Esophagus squamous epithelium (tissue), 5 donors: ENCODE results near the gene SLC4A4. TPM values are rescaled to one million over a fixed set of nuclear protein-coding genes. Genes with fewer than 3 reads are reported as not detected.
A peak's percentile ranks its signal among the peaks of the same experiment; 100 is the strongest.

Experiments
- DNase-seq: peaks from one replicate; lab custom pipeline; 2025; lab: John Stamatoyannopoulos, UW
- H3K27ac ChIP-seq, 4 donors: fragments of 200-600 bp; sonication (generic); one replicate each; pipeline ENCODE4 v1.5.1; 2016 to 2019; ENCODE audit warnings: mild to moderate bottlenecking in 1 of 4
- H3K27me3 ChIP-seq, 4 donors: fragments of 200-600 bp; sonication (generic); 1 replicate in 3 of 4; 2 replicates in 1 of 4; pipeline versions ENCODE4 v1.5.1 to v1.6.0; 2017 to 2021; ENCODE audit warnings: antibody characterized with exemption in 1 of 4
- H3K36me3 ChIP-seq, 3 donors: fragments of 200-600 bp; sonication (generic); one replicate each; pipeline ENCODE4 v1.5.1; 2016 to 2019
- H3K4me1 ChIP-seq, 3 donors: fragments of 200-600 bp; sonication (generic); one replicate each; pipeline ENCODE4 v1.5.1; 2017 to 2019
- H3K4me3 ChIP-seq, 4 donors: fragments of 200-600 bp; sonication (generic); 1 replicate in 3 of 4; 2 replicates in 1 of 4; pipeline ENCODE4 v1.5.1; 2016 to 2019; ENCODE audit warnings: mild to moderate bottlenecking in 2 of 4, moderate library complexity in 1 of 4
- H3K9me3 ChIP-seq, 3 donors: fragments of 200-600 bp; sonication (generic); one replicate each; pipeline ENCODE4 v1.5.1; 2016 to 2019
- CTCF ChIP-seq, 6 experiments: fragments of 450-650 bp in 4 of 6; fragments of 200-600 bp in 2 of 6; sonication (generic) in 2 of 6; IDR thresholded peaks; one replicate each; pipeline ENCODE4 v1.5.1; 2016 to 2019; ENCODE audit warnings: antibody characterized with exemption in 6 of 6, mild to moderate bottlenecking in 4 of 6, moderate library complexity in 4 of 6
- POLR2A ChIP-seq, 4 donors: fragments of 450-650 bp; IDR thresholded peaks; one replicate each; pipeline ENCODE4 v1.6.1; 2017; ENCODE audit warnings: antibody characterized with exemption in 4 of 4, mild to moderate bottlenecking in 4 of 4, moderate library complexity in 3 of 4
- WGBS, 2 donors: methylation state at CpG; one replicate each; pipeline ENCODE4 v1.1.5; 2018; 5-methylcytosine and 5-hydroxymethylcytosine counted together
- intact Hi-C: fragments of 100-400 bp; cut with DNase I; formaldehyde crosslinking; loops from one replicate; pipeline ENCODE4 v1.15.0; 2022
- total RNA-seq, 4 donors: library from RNA; depleted of rRNA; stranded (reverse); fragments of >200 nt; gene quantifications; one replicate each; pipeline ENCODE4 v1.1.0, GENCODE V29; 2016
- donor health status: DM: yes; HTN: yes; CAD: no.

Gene SLC4A4
- total RNA-seq, 4 donors from 2014 or later = 0.48 to 2.1 (median 1.1) TPM

GRCh38 chr4:71389149-71389827, 50.5 kb downstream of the SLC4A4 start:
- DNase-seq = no peak
- H3K27ac ChIP-seq = no peak overlapping the region
- no peak for TF ChIP-seq CTCF (IDR thresholded peaks at IDR 0.05)
- TF ChIP-seq POLR2A (IDR thresholded peaks at IDR 0.05) = no peak

GRCh38 chr4:71392109-71392508, 53.3 kb downstream of the SLC4A4 start:
- DNase-seq = no peak
- TF ChIP-seq CTCF (IDR thresholded peaks at IDR 0.05) = no peak
- no peaks in the 10 kb centered on the region for H3K36me3 ChIP-seq
- H3K9me3 ChIP-seq = no peaks in the 10 kb centered on the region
- 90 to 93% methylated on average over 3 of the region's 3 CpGs for WGBS, 2 donors
- H3K27ac ChIP-seq = no peak overlapping the region
- intact Hi-C loops = no loop called here
- H3K27me3 ChIP-seq = no peaks in the 10 kb centered on the region
- peaks cover 0 to 16% (median 0%) of the 10 kb centered on the region in 3 donors for H3K4me1 ChIP-seq
- no peak overlapping the region for H3K4me3 ChIP-seq

More at GRCh38 chr4:71389149-71389827, 50.5 kb downstream of the SLC4A4 start:
- Histone ChIP-seq H3K4me1 (no peaks in the 10 kb centered on the region), H3K4me3 (no peak overlapping the region), H3K36me3 (no peaks in the 10 kb centered on the region), H3K9me3 (no peaks in the 10 kb centered on the region), H3K27me3 (no peaks in the 10 kb centered on the region)
- 24 to 38% methylated on average over 2 of the region's 2 CpGs for WGBS, 2 donors
- intact Hi-C loops = no loop called here

- H3K4me1 ChIP-seq = peaks cover 0 to 26% (median 0%) of the 10 kb centered on the region in 3 donors
- peak overlapping the region in 2 of 4 donors; percentile 11 to 31 for H3K27ac ChIP-seq
- TF ChIP-seq POLR2A (IDR thresholded peaks at IDR 0.05) (no peak), CTCF (IDR thresholded peaks at IDR 0.05) (no peak)
- intact Hi-C loops = no loop called here
- no peaks in the 10 kb centered on the region for H3K9me3 ChIP-seq
- no peak for DNase-seq
- H3K4me3 ChIP-seq = no peak overlapping the region
- no peaks in the 10 kb centered on the region for H3K27me3 ChIP-seq
- 24 to 26% methylated on average over 1 of the region's 1 CpG for WGBS, 2 donors
- H3K36me3 ChIP-seq = no peaks in the 10 kb centered on the region
Measured at GRCh38 chr4:71396382-71396781, 57.6 kb downstream of the SLC4A4 start.

GRCh38 chr4:71400810-71401209, 62.0 kb downstream of the SLC4A4 start:
- peaks cover 0 to 23% (median 0%) of the 10 kb centered on the region in 3 donors for H3K4me1 ChIP-seq
- intact Hi-C loops = no loop called here
- no peaks in the 10 kb centered on the region for H3K36me3 ChIP-seq
- no peaks in the 10 kb centered on the region for H3K27me3 ChIP-seq
- no peak for DNase-seq
- no peak overlapping the region for H3K27ac ChIP-seq
- H3K4me3 ChIP-seq = no peak overlapping the region
- TF ChIP-seq CTCF (IDR thresholded peaks at IDR 0.05) = no peak
- no peak for TF ChIP-seq POLR2A (IDR thresholded peaks at IDR 0.05)
- no peaks in the 10 kb centered on the region for H3K9me3 ChIP-seq

GRCh38 chr4:71402616-71403015, 63.8 kb downstream of the SLC4A4 start:
- Histone ChIP-seq H3K36me3 (no peaks in the 10 kb centered on the region), H3K4me3 (no peak overlapping the region), H3K4me1 (peaks cover 0 to 12% (median 0%) of the 10 kb centered on the region in 3 donors), H3K9me3 (no peaks in the 10 kb centered on the region), H3K27me3 (no peaks in the 10 kb centered on the region), H3K27ac (no peak overlapping the region)
- intact Hi-C loops = no loop called here
- TF ChIP-seq POLR2A (IDR thresholded peaks at IDR 0.05) (no peak), CTCF (IDR thresholded peaks at IDR 0.05) (no peak)
- DNase-seq = no peak
